Activated T-cell treated with anti-CD3 and anti-CD28 coated beads, Interleukin-2, amount 50 U/mL, for 4 hours (primary cell): ENCODE data around the gene CR2. TPM values are rescaled to one million over a fixed set of nuclear protein-coding genes. Genes with fewer than 3 reads are reported as not detected.

ENCODE experiments used
- ATAC-seq, 2 donors: fragments of 200-7000 bp; cut with Tn5 transposase; one replicate each; pipeline ENCODE4 v1.10.0; 2021
- DNase-seq: peaks from one replicate; pipeline ENCODE4 v3.0.0-alpha.2; 2020
- H3K27me3 Mint-ChIP-seq: one replicate; pipeline ENCODE4 v1.8.0; 2021; ENCODE audit warnings: low read depth, mixed read lengths
- H3K36me3 Mint-ChIP-seq: one replicate; pipeline ENCODE4 v1.8.0; 2022; ENCODE audit warnings: mixed read lengths; ENCODE audit not compliant: insufficient read depth
- H3K4me1 Mint-ChIP-seq: one replicate; pipeline ENCODE4 v1.8.0; 2021; ENCODE audit warnings: low read depth, mixed read lengths
- H3K4me3 Mint-ChIP-seq: one replicate; pipeline ENCODE4 v1.8.0; 2021; ENCODE audit warnings: mild to moderate bottlenecking, moderate library complexity, mixed read lengths
- H3K9me3 Mint-ChIP-seq: one replicate; pipeline ENCODE4 v1.8.0; 2021; ENCODE audit warnings: mixed read lengths
- total RNA-seq, 3 donors: library from RNA; stranded (reverse); gene quantifications; one replicate each; pipeline ENCODE4 v1.2.1, GENCODE V29; 2021

Gene CR2
- 1 to 10 TPM in 2 of 3 donors, under 1 TPM in 1; 0.43 to 1.1 (median 1.1) TPM for total RNA-seq

DNA sequence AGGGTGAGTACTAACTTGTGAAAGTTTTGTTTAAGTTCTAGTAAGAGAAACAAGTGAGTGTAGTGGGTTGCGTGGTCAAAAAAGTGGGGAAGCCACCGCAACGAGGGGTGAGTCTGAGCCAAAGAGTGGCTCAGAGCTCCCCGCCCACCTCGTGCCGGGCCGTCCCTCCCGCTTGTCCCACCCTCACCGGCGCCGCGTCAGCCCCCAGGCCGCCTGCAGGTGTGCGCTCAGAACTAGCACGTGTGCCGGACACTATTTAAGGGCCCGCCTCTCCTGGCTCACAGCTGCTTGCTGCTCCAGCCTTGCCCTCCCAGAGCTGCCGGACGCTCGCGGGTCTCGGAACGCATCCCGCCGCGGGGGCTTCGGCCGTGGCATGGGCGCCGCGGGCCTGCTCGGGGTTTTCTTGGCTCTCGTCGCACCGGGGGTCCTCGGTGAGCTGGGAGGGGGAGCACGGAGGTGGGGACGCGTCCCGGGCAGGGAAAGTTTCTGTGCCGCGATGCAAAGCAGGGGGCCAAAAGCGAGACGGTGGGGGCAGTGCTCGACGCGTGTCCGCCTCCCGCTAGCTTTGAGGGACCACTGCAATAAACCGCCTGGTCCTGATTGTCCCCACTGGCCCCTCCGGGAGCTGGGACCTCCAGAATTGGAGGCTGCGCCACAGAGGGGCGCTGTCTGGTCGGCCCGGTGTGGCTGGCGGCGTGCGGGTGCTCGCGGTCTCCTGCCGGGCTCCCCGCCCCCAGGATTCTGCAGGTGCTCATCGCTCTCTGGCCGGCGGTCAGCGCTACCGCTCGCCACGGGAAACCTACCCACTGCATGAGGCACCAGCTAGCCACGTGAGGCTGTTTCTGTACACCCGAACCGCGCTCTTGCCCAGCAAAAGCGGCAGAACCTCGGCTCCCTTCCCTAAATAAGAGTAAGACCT, at the start of gene CR2:
Gene CR2 (plus strand): TSS at position 283 of the 919 bp plus-strand sequence. CDS start 91 bp downstream, at position 374.
- ATAC-seq (peak; percentile 89 to 92), DNase-seq (peak; percentile 40)
- Mint-ChIP-seq H3K27me3 (peaks cover 31% of the 10 kb centered on the region), H3K4me3 (peak within 1 kb of the TSS; percentile 67), H3K9me3 (no peaks in the 10 kb centered on the region), H3K4me1 (peaks cover 14% of the 10 kb centered on the region), H3K36me3 (no peaks in the 10 kb centered on the region)

DNA sequence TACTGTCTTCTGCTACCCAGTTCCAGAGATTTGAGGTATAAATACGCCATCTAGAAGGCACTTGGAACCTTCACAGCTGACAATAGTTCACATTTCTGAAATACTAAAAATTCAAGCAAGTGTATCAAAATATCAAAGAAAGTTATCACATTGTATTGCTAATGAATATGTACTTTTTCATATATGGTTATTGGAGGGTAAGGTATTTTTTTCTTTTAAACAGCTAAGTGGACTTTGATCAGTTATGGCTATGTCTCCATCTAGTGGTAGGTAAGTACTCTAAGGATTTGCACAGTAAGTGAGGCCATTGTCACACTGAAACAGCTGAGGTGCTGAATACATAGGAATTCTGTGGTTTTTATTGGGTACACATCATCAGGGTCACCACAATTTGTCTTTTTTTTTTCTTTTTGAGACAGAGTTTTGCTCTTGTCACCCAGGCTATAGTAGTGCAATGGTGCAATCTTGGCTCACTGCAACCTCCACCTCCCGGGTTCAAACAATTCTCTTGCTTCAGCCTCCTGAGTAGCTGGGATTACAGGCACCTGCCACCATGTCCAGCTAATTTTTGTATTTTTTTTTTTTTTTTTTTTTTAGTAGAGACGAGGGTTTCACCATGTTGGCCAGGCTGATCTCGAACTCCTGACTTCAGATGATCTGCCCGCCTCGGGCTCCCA, 49.1 kb upstream of the CR2 start:
- Mint-ChIP-seq H3K27me3 (no peaks in the 10 kb centered on the region), H3K4me3 (no peak overlapping the region), H3K9me3 (no peaks in the 10 kb centered on the region), H3K4me1 (no peaks in the 10 kb centered on the region), H3K36me3 (no peaks in the 10 kb centered on the region)
- DNase-seq (no peak), ATAC-seq (peak; percentile 80 to 82)

GRCh38 chr1:207405814-207406213, 48.3 kb upstream of the CR2 start:
- H3K27me3 Mint-ChIP-seq: no peaks in the 10 kb centered on the region
- no peak overlapping the region for H3K4me3 Mint-ChIP-seq
- H3K9me3 Mint-ChIP-seq: no peaks in the 10 kb centered on the region
- H3K4me1 Mint-ChIP-seq: no peaks in the 10 kb centered on the region
- no peak for ATAC-seq
- no peaks in the 10 kb centered on the region for H3K36me3 Mint-ChIP-seq
- DNase-seq: no peak

DNA sequence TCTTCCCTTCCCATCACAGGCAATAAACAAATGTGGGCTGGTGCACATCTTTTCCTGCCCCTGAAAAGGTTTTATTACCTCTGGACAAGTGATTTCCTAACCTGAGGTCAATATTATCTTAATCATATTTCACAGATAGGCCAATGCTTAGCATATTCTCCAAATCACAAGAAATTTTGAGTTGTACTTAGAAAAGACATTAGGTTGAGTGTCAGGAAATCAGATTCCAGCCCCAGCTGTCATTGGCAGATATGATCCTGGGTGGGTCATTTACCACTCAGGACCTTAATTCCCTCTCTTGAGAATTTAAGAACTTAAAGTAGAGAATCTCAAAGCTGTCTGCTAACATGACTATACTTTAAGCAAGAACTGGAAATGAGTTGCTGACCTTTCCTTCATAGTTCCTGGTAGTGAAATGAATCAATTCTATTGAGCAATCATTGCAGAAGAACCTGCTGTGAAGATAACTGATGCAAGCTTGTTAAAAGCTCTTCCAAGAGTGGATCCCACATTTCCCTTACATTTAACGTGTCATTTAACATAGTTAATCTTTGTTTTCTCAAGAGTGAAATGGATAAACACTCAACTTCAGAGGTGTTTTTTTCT, 46.4 kb upstream of the CR2 start:
- no peaks in the 10 kb centered on the region for H3K36me3 Mint-ChIP-seq
- peaks cover 10% of the 10 kb centered on the region for H3K4me1 Mint-ChIP-seq
- no peak overlapping the region for H3K4me3 Mint-ChIP-seq
- no peaks in the 10 kb centered on the region for H3K9me3 Mint-ChIP-seq
- no peak for DNase-seq
- no peaks in the 10 kb centered on the region for H3K27me3 Mint-ChIP-seq
- ATAC-seq: peak in 1 of 2 donors; percentile 15

GRCh38 chr1:207412845-207413244, 41.3 kb upstream of the CR2 start:
- no peaks in the 10 kb centered on the region for H3K36me3 Mint-ChIP-seq
- no peak for DNase-seq
- no peaks in the 10 kb centered on the region for H3K27me3 Mint-ChIP-seq
- no peak overlapping the region for H3K4me3 Mint-ChIP-seq
- ATAC-seq: peak in 1 of 2 donors; percentile 23
- no peaks in the 10 kb centered on the region for H3K9me3 Mint-ChIP-seq
- H3K4me1 Mint-ChIP-seq: peaks cover 29% of the 10 kb centered on the region

DNA sequence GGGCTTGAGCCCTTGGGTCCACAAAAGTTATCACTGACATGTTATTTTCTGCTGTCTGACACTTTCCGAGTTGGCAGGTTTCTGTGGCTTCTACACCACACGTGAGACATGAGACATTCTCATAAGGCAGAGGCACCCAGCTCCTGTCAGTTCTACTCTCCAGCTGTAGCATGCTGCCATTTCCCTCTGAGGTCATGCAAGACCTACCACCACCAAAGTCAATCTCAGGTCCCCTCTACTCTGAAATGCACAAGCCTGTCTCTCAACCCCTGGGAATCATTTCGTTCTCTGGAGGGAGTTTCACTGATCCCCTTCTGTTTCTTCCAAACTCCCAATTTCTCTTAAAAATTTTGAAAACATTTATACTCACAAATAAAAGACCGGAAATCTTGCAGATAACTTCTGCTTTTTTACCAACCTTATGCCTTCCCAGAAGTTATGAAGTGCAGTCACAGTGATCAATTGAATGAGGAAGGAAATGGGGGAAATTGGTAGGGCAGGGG, 39.5 kb upstream of the CR2 start:
- H3K9me3 Mint-ChIP-seq: peaks cover 2% of the 10 kb centered on the region
- ATAC-seq (peak; percentile 74 to 81), DNase-seq (no peak)
- H3K36me3 Mint-ChIP-seq: no peaks in the 10 kb centered on the region
- peaks cover 29% of the 10 kb centered on the region for H3K4me1 Mint-ChIP-seq
- no peak overlapping the region for H3K4me3 Mint-ChIP-seq
- H3K27me3 Mint-ChIP-seq: no peaks in the 10 kb centered on the region

- no peaks in the 10 kb centered on the region for H3K36me3 Mint-ChIP-seq
- DNase-seq (no peak), ATAC-seq (no peak)
- H3K4me3 Mint-ChIP-seq: no peak overlapping the region
- H3K9me3 Mint-ChIP-seq: peaks cover 14% of the 10 kb centered on the region
- no peaks in the 10 kb centered on the region for H3K27me3 Mint-ChIP-seq
- peaks cover 26% of the 10 kb centered on the region for H3K4me1 Mint-ChIP-seq
Measured at GRCh38 chr1:207417076-207417475, 37.1 kb upstream of the CR2 start.

GRCh38 chr1:207418351-207418750, 35.8 kb upstream of the CR2 start:
- no peak for ATAC-seq
- Mint-ChIP-seq H3K36me3 (no peaks in the 10 kb centered on the region), H3K27me3 (no peaks in the 10 kb centered on the region), H3K4me3 (no peak overlapping the region), H3K4me1 (peaks cover 13% of the 10 kb centered on the region), H3K9me3 (peaks cover 14% of the 10 kb centered on the region)
- no peak for DNase-seq

DNA sequence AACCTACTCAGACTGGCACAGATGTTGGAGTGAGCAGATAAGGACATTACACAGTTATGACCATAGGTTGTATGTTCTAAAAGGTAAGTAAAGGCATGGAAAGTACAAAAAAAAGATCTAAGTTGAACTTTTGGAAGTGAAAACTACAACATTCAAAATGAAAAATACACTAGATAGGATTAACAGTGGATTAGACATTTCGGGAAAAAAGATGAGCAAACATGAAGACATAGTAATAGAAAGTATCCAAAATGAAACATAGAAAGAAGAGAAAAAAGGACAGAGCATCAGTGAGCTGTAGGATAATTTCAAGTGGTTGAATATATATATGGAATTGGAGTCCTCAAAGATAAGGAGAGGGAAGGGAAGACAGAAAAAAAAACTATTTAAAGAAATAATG, 34.0 kb upstream of the CR2 start:
- ATAC-seq: no peak
- Mint-ChIP-seq H3K36me3 (no peaks in the 10 kb centered on the region), H3K9me3 (peaks cover 14% of the 10 kb centered on the region)

GRCh38 chr1:207421078-207421477, 33.0 kb upstream of the CR2 start:
- H3K4me1 Mint-ChIP-seq: peaks cover 5% of the 10 kb centered on the region
- H3K27me3 Mint-ChIP-seq: peaks cover 4% of the 10 kb centered on the region
- DNase-seq (no peak), ATAC-seq (no peak)
- H3K4me3 Mint-ChIP-seq: no peak overlapping the region
- no peaks in the 10 kb centered on the region for H3K36me3 Mint-ChIP-seq
- H3K9me3 Mint-ChIP-seq: peaks cover 14% of the 10 kb centered on the region

More for the DNA sequence above, 34.0 kb upstream of the CR2 start:
- no peak for DNase-seq
- H3K27me3 Mint-ChIP-seq: peaks cover 3% of the 10 kb centered on the region
- peaks cover 4% of the 10 kb centered on the region for H3K4me1 Mint-ChIP-seq
- H3K4me3 Mint-ChIP-seq: no peak overlapping the region

DNA sequence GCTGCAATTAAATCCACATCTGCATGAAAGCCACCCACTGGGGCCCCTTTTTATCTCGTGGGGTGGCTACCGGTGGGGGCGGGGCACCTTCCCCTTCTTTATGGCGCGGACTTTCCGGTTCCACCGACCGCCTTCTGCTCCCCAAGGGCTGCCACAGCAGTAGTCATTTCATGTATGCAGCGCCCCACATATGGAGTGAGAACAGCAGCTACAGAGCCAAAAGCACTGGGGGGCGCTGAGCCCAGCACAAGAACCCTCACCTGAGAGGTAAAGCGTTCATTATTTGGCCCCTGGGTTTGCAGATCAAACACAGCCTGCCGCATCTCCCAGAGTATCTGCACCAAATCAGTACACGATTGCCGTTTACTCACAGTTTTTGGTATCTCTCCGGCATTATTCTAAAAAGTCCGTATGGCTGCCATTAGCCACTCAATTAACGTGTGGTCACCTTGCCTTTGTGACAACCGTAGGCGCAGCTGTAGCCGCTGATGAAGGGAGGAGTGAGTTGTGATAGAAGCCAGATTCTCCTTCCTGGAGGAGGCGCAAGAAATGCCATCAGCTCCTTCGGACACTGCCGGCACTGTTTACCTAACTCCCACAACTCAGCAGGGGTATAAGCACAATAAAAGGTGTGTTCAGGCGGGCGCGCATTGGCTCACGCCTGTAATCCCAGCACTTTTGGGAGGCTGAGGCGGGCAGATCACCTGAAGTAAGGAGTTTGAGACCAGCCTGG, 30.4 kb upstream of the CR2 start:
- H3K9me3 Mint-ChIP-seq: peaks cover 14% of the 10 kb centered on the region
- H3K4me3 Mint-ChIP-seq: no peak overlapping the region
- H3K4me1 Mint-ChIP-seq: peaks cover 7% of the 10 kb centered on the region
- ATAC-seq: no peak
- DNase-seq: no peak
- no peaks in the 10 kb centered on the region for H3K36me3 Mint-ChIP-seq
- H3K27me3 Mint-ChIP-seq: peaks cover 7% of the 10 kb centered on the region

DNA sequence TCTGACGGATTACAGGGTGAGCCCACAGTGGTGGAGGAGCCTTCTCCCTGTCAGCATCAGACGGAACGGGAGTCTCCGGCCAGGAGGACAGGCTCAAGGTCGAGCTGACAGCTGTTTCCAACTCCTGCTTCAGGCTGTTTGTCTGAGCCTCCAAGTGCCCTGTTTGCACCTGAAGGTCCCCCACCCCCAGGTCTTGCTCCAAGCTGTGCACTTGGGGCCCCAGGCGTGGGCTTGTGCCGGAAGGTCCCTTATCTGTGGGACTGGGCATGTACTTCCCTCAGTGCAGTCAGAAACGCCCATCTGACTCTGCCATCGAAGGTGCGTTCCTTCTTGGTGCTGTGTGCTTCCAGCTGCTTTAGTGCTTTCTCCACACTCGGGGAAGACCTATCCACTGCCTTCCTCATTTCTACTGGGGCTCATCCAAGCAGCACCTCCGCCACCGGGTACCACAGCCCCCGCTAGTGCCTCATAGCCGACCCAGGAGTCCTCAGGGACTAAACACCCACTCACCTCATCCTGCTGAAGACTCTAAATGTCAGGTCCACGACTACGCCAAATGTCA, 29.5 kb upstream of the CR2 start:
- H3K36me3 Mint-ChIP-seq: no peaks in the 10 kb centered on the region
- peaks cover 12% of the 10 kb centered on the region for H3K9me3 Mint-ChIP-seq
- H3K4me3 Mint-ChIP-seq: no peak overlapping the region
- peaks cover 7% of the 10 kb centered on the region for H3K4me1 Mint-ChIP-seq
- H3K27me3 Mint-ChIP-seq: peaks cover 7% of the 10 kb centered on the region
- ATAC-seq (no peak), DNase-seq (no peak)

GRCh38 chr1:207427832-207428585, 26.1 kb upstream of the CR2 start:
- H3K4me1 Mint-ChIP-seq: peaks cover 10% of the 10 kb centered on the region
- peaks cover 9% of the 10 kb centered on the region for H3K27me3 Mint-ChIP-seq
- no peaks in the 10 kb centered on the region for H3K36me3 Mint-ChIP-seq
- H3K4me3 Mint-ChIP-seq: no peak overlapping the region
- ATAC-seq (no peak), DNase-seq (no peak)
- H3K9me3 Mint-ChIP-seq: no peaks in the 10 kb centered on the region
